K562 (cell line): Measurements from ENCODE around the gene TOMM6. TPM values are rescaled to one million over a fixed set of nuclear protein-coding genes. Genes with fewer than 3 reads are reported as not detected.

Source experiments
- CCNT2 ChIP-seq: IDR thresholded peaks from 2 replicates; pipeline ENCODE4 v1.6.1; 2011; ENCODE audit warnings: borderline replicate concordance, low read depth, mild to moderate bottlenecking, moderate library complexity, mixed read lengths, low read length; ENCODE audit not compliant: insufficient read length; ENCODE audit errors: extremely low read depth
- EWSR1 ChIP-seq: fragments of 450-650 bp; IDR thresholded peaks from 2 replicates; pipeline ENCODE4 v1.6.1; 2018; ENCODE audit warnings: borderline replicate concordance, mild to moderate bottlenecking, low read depth, moderate library complexity; ENCODE audit not compliant: partially characterized antibody
- GATA2 ChIP-seq: sonication (generic); formaldehyde crosslinking; IDR thresholded peaks from 2 replicates; pipeline ENCODE4 v1.4.0; 2020; ENCODE audit warnings: mild to moderate bottlenecking, missing genetic modification reagents
- HDAC2 ChIP-seq: fragments of 450-650 bp; IDR thresholded peaks from 2 replicates; pipeline ENCODE4 v1.6.1; 2016; ENCODE audit warnings: mild to moderate bottlenecking
- HDAC3 ChIP-seq: fragments of 450-650 bp; IDR thresholded peaks from 2 replicates; pipeline ENCODE4 v1.6.1; 2018; ENCODE audit warnings: borderline replicate concordance, mild to moderate bottlenecking, moderate library complexity; ENCODE audit not compliant: partially characterized antibody
- JUND ChIP-seq, 2 experiments: IDR thresholded peaks; 2 replicates in 1 of 2; 3 replicates in 1 of 2; pipeline ENCODE4 v1.6.1; 2011; ENCODE audit warnings: borderline replicate concordance in 2 of 2, low read depth in 2 of 2, low read length in 2 of 2, improper control_type of control experiment in 1 of 2, missing biosample characterization in 1 of 2, missing genetic modification characterization in 1 of 2, missing genetic modification reagents in 1 of 2
- KAT8 ChIP-seq: fragments of 450-650 bp; IDR thresholded peaks from 2 replicates; pipeline ENCODE4 v1.6.1; 2016; ENCODE audit warnings: low read depth, mild to moderate bottlenecking
- NR2C1 ChIP-seq, 2 experiments: fragments of 450-650 bp; IDR thresholded peaks; 2 replicates each; pipeline ENCODE4 v1.6.1; 2017; ENCODE audit warnings: mild to moderate bottlenecking in 2 of 2, antibody characterized with exemption in 1 of 2, inconsistent platforms in 1 of 2, missing compliant biosample characterization in 1 of 2, missing genetic modification characterization in 1 of 2
- PBX2 ChIP-seq, 2 experiments: IDR thresholded peaks in 1 of 2; conservative IDR thresholded peaks in 1 of 2; 2 replicates each; pipeline ENCODE4 v1.6.1; 2016; ENCODE audit warnings: low read depth in 2 of 2, mild to moderate bottlenecking in 1 of 2, missing compliant biosample characterization in 1 of 2, missing genetic modification characterization in 1 of 2, moderate library complexity in 1 of 2
- POLR2B ChIP-seq: fragments of 450-650 bp; IDR thresholded peaks from 2 replicates; pipeline ENCODE4 v1.6.1; 2018; ENCODE audit warnings: low read depth; ENCODE audit not compliant: partially characterized antibody
- RNF2 ChIP-seq: sonication (generic); IDR thresholded peaks from 2 replicates; pipeline ENCODE4 v1.6.1; 2016
- SOX6 ChIP-seq: fragments of 450-650 bp; IDR thresholded peaks from 2 replicates; pipeline ENCODE4 v1.6.1; 2014; ENCODE audit warnings: mild to moderate bottlenecking
- TAL1 ChIP-seq: fragments of 450-650 bp; IDR thresholded peaks from 2 replicates; pipeline ENCODE4 v1.6.1; 2016; ENCODE audit warnings: mild to moderate bottlenecking
- TEAD2 ChIP-seq: fragments of 450-650 bp; IDR thresholded peaks from 2 replicates; pipeline ENCODE4 v1.6.1; 2016; ENCODE audit warnings: missing genetic modification characterization, control low read depth, missing compliant biosample characterization
- VEZF1 ChIP-seq: fragments of 200-800 bp; sonication (Bioruptor generic); IDR thresholded peaks from 2 replicates; pipeline ENCODE4 v1.6.1; 2017; ENCODE audit warnings: missing genetic modification characterization, missing compliant biosample characterization
- ZNF263 ChIP-seq: sonication (generic); formaldehyde crosslinking; IDR thresholded peaks from 2 replicates; pipeline ENCODE4 v1.8.0; 2022; ENCODE audit warnings: mild to moderate bottlenecking, missing genetic modification reagents, borderline replicate concordance
- ZNF395 ChIP-seq: fragments of 200-800 bp; sonication (Bioruptor generic); IDR thresholded peaks from 2 replicates; pipeline ENCODE4 v1.6.1; 2017; ENCODE audit warnings: missing genetic modification characterization, missing compliant biosample characterization
- polyA plus RNA-seq, 8 experiments: library from polyadenylated mRNA; depleted of rRNA in 4 of 8; stranded (reverse) in 5 of 8; unstranded in 3 of 8; fragments of >200 nt; fragmentation: Nextera tagmentation in 2 of 8; fragmentation: Illumina TruSeq in 1 of 8; extraction: Ambion mirVana in 2 of 8; extraction: Trizol in 1 of 8; gene quantifications; 2 replicates each; pipeline versions ENCODE4 v1.2.1 to v1.2.3, GENCODE V29; 2011 to 2014; ENCODE audit warnings: inconsistent platforms in 1 of 8, missing spikeins in 1 of 8
- total RNA-seq, 7 experiments: library from RNA; depleted of rRNA in 6 of 7; stranded (reverse); fragments of >200 nt in 6 of 7; fragmentation: Illumina TruSeq in 2 of 7; extraction: Trizol in 2 of 7; gene quantifications; 2 replicates each; pipeline versions ENCODE4 v1.2.1 to v1.2.3, GENCODE V29; 2011 to 2021; ENCODE audit warnings: low replicate concordance in 1 of 7

The TOMM6 gene
- total and polyA plus RNA-seq, 9 of the 15 experiments (the other 6 are each of a cell fraction or from before 2014, with no cell fraction given) = 380 to 2,097 (median 1,065) TPM

GRCh38 chr6:41818271-41819054 is 31.0 kb downstream of the TOMM6 start (continued):
- peak; percentile 32; the same call in 1 of the 2 replicates for TF ChIP-seq VEZF1 (CRISPR knock-in tag)
- peak; percentile 75 for TF ChIP-seq NR2C1 (IDR thresholded peaks at IDR 0.05)
- peak; percentile 70 for TF ChIP-seq NR2C1 (tag; IDR thresholded peaks at IDR 0.05)
- TF ChIP-seq GATA2 (CRISPR knock-in tag) = peak; percentile 87
- TF ChIP-seq PBX2 (CRISPR knock-in tag; IDR thresholded peaks at IDR 0.05; ENCODE audit: low read depth) = 0 out of 2 replicates have a peak, but pooled peaks have one; percentile 14
- no peak; the same call in 1 of the 2 replicates for TF ChIP-seq PBX2 (tag; conservative IDR thresholded peaks at IDR 0.05; ENCODE audit: low read depth)
- TF ChIP-seq HDAC3 = peak; percentile 66
- TF ChIP-seq HDAC2 = peak; percentile 68
- TF ChIP-seq POLR2B = no peak
- TF ChIP-seq JUND (IDR thresholded peaks at IDR 0.05; ENCODE audit: borderline replicate concordance, low read depth, low read length) = peak; percentile 65
- TF ChIP-seq JUND (tag; IDR thresholded peaks at IDR 0.05; ENCODE audit: borderline replicate concordance, low read depth, low read length) = peak; percentile 81; the same call in 2 of the 3 replicates
- TF ChIP-seq RNF2 = peak; percentile 61; the same call in 1 of the 2 replicates
- TF ChIP-seq EWSR1 = no peak
- TF ChIP-seq SOX6 = peak; percentile 85
- peak; percentile 25 for TF ChIP-seq CCNT2
- TF ChIP-seq TEAD2 = no peak
- TF ChIP-seq TAL1 = peak; percentile 94
- peak; percentile 44; the same call in 1 of the 2 replicates for TF ChIP-seq ZNF395 (CRISPR knock-in tag)
- no peak for TF ChIP-seq KAT8
- TF ChIP-seq ZNF263 = no peak
